Measurements from ENCODE around the gene KRT72.

The KRT72 gene

GRCh38 chr12:52607314-52607713, 6.1 kb upstream of the KRT72 start:
- TF ChIP-seq CTCF (IDR thresholded peaks at IDR 0.05; ENCODE audit: borderline replicate concordance, insufficient read depth, low read depth, low read length), result no peak
- H3K4me3 ChIP-seq (ENCODE audit: low read depth, low read length), result no peak overlapping the region

GRCh38 chr12:52606581-52607218, 5.4 kb upstream of the KRT72 start:
- no peak for TF ChIP-seq CTCF (IDR thresholded peaks at IDR 0.05; ENCODE audit: borderline replicate concordance, insufficient read depth, low read depth, low read length)
- no peak overlapping the region for H3K4me3 ChIP-seq (ENCODE audit: low read depth, low read length)

- TF ChIP-seq CTCF (IDR thresholded peaks at IDR 0.05; ENCODE audit: borderline replicate concordance, insufficient read depth, low read depth, low read length), result no peak
- H3K4me3 ChIP-seq (ENCODE audit: low read depth, low read length), result no peak overlapping the region
Observed at GRCh38 chr12:52606096-52606495, 4.8 kb upstream of the KRT72 start.

- no peak overlapping the region for H3K4me3 ChIP-seq (ENCODE audit: low read depth, low read length)
- no peak for TF ChIP-seq CTCF (IDR thresholded peaks at IDR 0.05; ENCODE audit: borderline replicate concordance, insufficient read depth, low read depth, low read length)
Observed at GRCh38 chr12:52605542-52605941, 4.3 kb upstream of the KRT72 start.

GRCh38 chr12:52604859-52605258, 3.6 kb upstream of the KRT72 start:
- no peak for TF ChIP-seq CTCF (IDR thresholded peaks at IDR 0.05; ENCODE audit: borderline replicate concordance, insufficient read depth, low read depth, low read length)
- H3K4me3 ChIP-seq (ENCODE audit: low read depth, low read length), result no peak overlapping the region

- no peak for TF ChIP-seq CTCF (IDR thresholded peaks at IDR 0.05; ENCODE audit: borderline replicate concordance, insufficient read depth, low read depth, low read length)
- no peak overlapping the region for H3K4me3 ChIP-seq (ENCODE audit: low read depth, low read length)
Observed at GRCh38 chr12:52603314-52603713, 2.1 kb upstream of the KRT72 start.

GRCh38 chr12:52602552-52602951, 1.3 kb upstream of the KRT72 start:
- TF ChIP-seq CTCF (IDR thresholded peaks at IDR 0.05; ENCODE audit: borderline replicate concordance, insufficient read depth, low read depth, low read length), result no peak
- H3K4me3 ChIP-seq (ENCODE audit: low read depth, low read length), result no peak overlapping the region

Data from GM12875 (cell line).